Suprapubic skin (tissue), 4 donors: ENCODE results near the gene LPO.

Experiments
- CTCF ChIP-seq, 2 donors: fragments of 200-600 bp in 1 of 2; fragments of 450-650 bp in 1 of 2; sonication (generic) in 1 of 2; IDR thresholded peaks; one replicate each; pipeline ENCODE4 v1.5.1; 2016 to 2019; ENCODE audit warnings: antibody characterized with exemption in 2 of 2, mild to moderate bottlenecking in 1 of 2, moderate library complexity in 1 of 2
- EP300 ChIP-seq: sonication (generic); formaldehyde crosslinking; IDR thresholded peaks from one replicate; pipeline ENCODE4 v1.6.1; 2017; ENCODE audit warnings: antibody characterized with exemption
- POLR2A ChIP-seq, 2 donors: fragments of 450-650 bp; IDR thresholded peaks; one replicate each; pipeline ENCODE4 v1.6.1; 2017; ENCODE audit warnings: antibody characterized with exemption in 2 of 2, mild to moderate bottlenecking in 2 of 2, moderate library complexity in 2 of 2
- POLR2AphosphoS5 ChIP-seq, 3 donors: sonication (generic); formaldehyde crosslinking; IDR thresholded peaks; one replicate each; pipeline ENCODE4 v1.6.1; 2017; ENCODE audit warnings: antibody characterized with exemption in 3 of 3

- TF ChIP-seq EP300 (no peak), CTCF (IDR thresholded peaks at IDR 0.05) (no peak), POLR2AphosphoS5 (IDR thresholded peaks at IDR 0.05) (no peak), POLR2A (IDR thresholded peaks at IDR 0.05) (no peak)
Observed at GRCh38 chr17:58189436-58190146, 48.8 kb upstream of the LPO start.
